H9 (cell line): ENCODE data around the gene FBXL5. TPM values are rescaled to one million over a fixed set of nuclear protein-coding genes. Genes with fewer than 3 reads are reported as not detected.
A peak's percentile ranks its signal among the peaks of the same experiment; 100 is the strongest.

ENCODE experiments used
- DNase-seq: peaks from one replicate; pipeline ENCODE4 v3.0.0-alpha.2; 2017
- H2AFZ ChIP-seq: one replicate; pipeline ENCODE4 v1.6.1; 2013; ENCODE audit warnings: mild to moderate bottlenecking, low read length, control low read depth, moderate library complexity
- H2AK5ac ChIP-seq: 2 replicates; pipeline ENCODE4 v1.6.1; 2013; ENCODE audit warnings: low read length, control low read depth, mixed read lengths; ENCODE audit not compliant: insufficient read length
- H2BK120ac ChIP-seq: one replicate; pipeline ENCODE4 v1.6.1; 2013; ENCODE audit warnings: low read depth, mild to moderate bottlenecking, low read length, control low read depth, inconsistent platforms; ENCODE audit not compliant: poor library complexity, severe bottlenecking
- H2BK12ac ChIP-seq: 2 replicates; pipeline ENCODE4 v1.6.1; 2013; ENCODE audit warnings: low read length, control low read depth, mixed read lengths, low read depth; ENCODE audit not compliant: insufficient read length
- H2BK15ac ChIP-seq: 2 replicates; pipeline ENCODE4 v1.6.1; 2013; ENCODE audit warnings: low read depth, low read length, control low read depth
- H2BK20ac ChIP-seq: one replicate; pipeline ENCODE4 v1.6.1; 2013; ENCODE audit warnings: low read depth, mild to moderate bottlenecking, low read length, control low read depth, inconsistent platforms; ENCODE audit not compliant: poor library complexity, severe bottlenecking
- H2BK5ac ChIP-seq: 2 replicates; pipeline ENCODE4 v1.6.1; 2013; ENCODE audit warnings: low read length, control low read depth, mixed read lengths; ENCODE audit not compliant: insufficient read length
- H3K14ac ChIP-seq: 2 replicates; pipeline ENCODE4 v1.6.1; 2013; ENCODE audit warnings: low read length, control low read depth; ENCODE audit not compliant: insufficient read depth
- H3K18ac ChIP-seq: 2 replicates; pipeline ENCODE4 v1.6.1; 2013; ENCODE audit warnings: low read depth, mild to moderate bottlenecking, mixed read lengths, low read length, control low read depth; ENCODE audit not compliant: insufficient read length
- H3K23ac ChIP-seq: 2 replicates; pipeline ENCODE4 v1.6.1; 2013; ENCODE audit warnings: low read length, control low read depth, mixed read lengths, low read depth; ENCODE audit not compliant: insufficient read length
- H3K23me2 ChIP-seq: 2 replicates; pipeline ENCODE4 v1.6.1; 2013; ENCODE audit warnings: low read depth, mild to moderate bottlenecking, mixed read lengths, low read length, control low read depth; ENCODE audit not compliant: insufficient read length, poor library complexity, severe bottlenecking
- H3K27ac ChIP-seq: 2 replicates; pipeline ENCODE4 v1.5.1; 2013; ENCODE audit warnings: low read length, control low read depth, mixed read lengths, low read depth; ENCODE audit not compliant: insufficient read length
- H3K27me3 ChIP-seq: 2 replicates; pipeline ENCODE4 v1.6.1; 2013; ENCODE audit warnings: low read length, control low read depth, inconsistent platforms; ENCODE audit not compliant: insufficient read depth
- H3K4ac ChIP-seq: 2 replicates; pipeline ENCODE4 v1.6.1; 2013; ENCODE audit warnings: low read depth, mild to moderate bottlenecking, control low read depth, inconsistent platforms, low read length, moderate library complexity
- H3K4me1 ChIP-seq: 2 replicates; pipeline ENCODE4 v1.6.1; 2013; ENCODE audit warnings: low read length, control low read depth, inconsistent platforms; ENCODE audit not compliant: insufficient read depth
- H3K4me2 ChIP-seq: 2 replicates; pipeline ENCODE4 v1.6.1; 2013; ENCODE audit warnings: low read length, control low read depth, mixed read lengths; ENCODE audit not compliant: insufficient read length, insufficient read depth
- H3K56ac ChIP-seq: 2 replicates; pipeline ENCODE4 v1.6.1; 2013; ENCODE audit warnings: low read depth, mild to moderate bottlenecking, mixed read lengths, low read length, control low read depth; ENCODE audit not compliant: insufficient read length
- H3K79me1 ChIP-seq: 2 replicates; pipeline ENCODE4 v1.6.1; 2013; ENCODE audit warnings: low read depth, mild to moderate bottlenecking, moderate library complexity, low read length, control low read depth, inconsistent platforms; ENCODE audit not compliant: insufficient read depth, poor library complexity, severe bottlenecking
- H3K79me2 ChIP-seq: 2 replicates; pipeline ENCODE4 v1.6.1; 2013; ENCODE audit warnings: low read length, control low read depth, inconsistent platforms; ENCODE audit not compliant: insufficient read depth
- H3K9ac ChIP-seq: 2 replicates; pipeline ENCODE4 v1.6.1; 2013; ENCODE audit warnings: low read length, control low read depth, mixed read lengths; ENCODE audit not compliant: insufficient read length; ENCODE audit errors: extremely low read depth
- H3K9me3 ChIP-seq: one replicate; pipeline ENCODE4 v1.6.1; 2013; ENCODE audit warnings: low read depth, low read length, inconsistent platforms; ENCODE audit not compliant: control insufficient read depth
- H3T11ph ChIP-seq: one replicate; pipeline ENCODE4 v1.6.1; 2013; ENCODE audit warnings: mild to moderate bottlenecking, low read length, control low read depth, inconsistent platforms
- H4K20me1 ChIP-seq: one replicate; pipeline ENCODE4 v1.6.1; 2013; ENCODE audit not compliant: control insufficient read depth, insufficient read length, insufficient read depth
- H4K5ac ChIP-seq: 2 replicates; pipeline ENCODE4 v1.6.1; 2013; ENCODE audit warnings: low read depth, mild to moderate bottlenecking, mixed read lengths, low read length, control low read depth; ENCODE audit not compliant: insufficient read length
- H4K8ac ChIP-seq: replicated peaks from 2 replicates; pipeline ENCODE4 v1.6.1; 2013; ENCODE audit warnings: low read length, control low read depth, mixed read lengths, low read depth; ENCODE audit not compliant: insufficient read length
- H4K91ac ChIP-seq: 2 replicates; pipeline ENCODE4 v1.6.1; 2013; ENCODE audit warnings: low read depth, mild to moderate bottlenecking, moderate library complexity, mixed read lengths, low read length, control low read depth; ENCODE audit not compliant: insufficient read length
- H3K27ac Mint-ChIP-seq, 3 experiments: 2 replicates in 2 of 3; 3 replicates in 1 of 3; pipeline ENCODE4 v1.8.0; 2020 to 2021; ENCODE audit warnings: mixed read lengths in 3 of 3, mild to moderate bottlenecking in 1 of 3, moderate library complexity in 1 of 3
- H3K27me3 Mint-ChIP-seq: 2 replicates; pipeline ENCODE4 v1.8.0; 2021; ENCODE audit warnings: low read depth, mild to moderate bottlenecking, moderate library complexity, mixed read lengths
- H3K36me3 Mint-ChIP-seq, 3 experiments: 2 replicates in 2 of 3; 3 replicates in 1 of 3; pipeline ENCODE4 v1.8.0; 2020 to 2021; ENCODE audit warnings: low read depth in 3 of 3, mixed read lengths in 3 of 3; ENCODE audit not compliant: insufficient read depth in 1 of 3
- H3K4me1 Mint-ChIP-seq, 2 experiments: 2 replicates each; pipeline ENCODE4 v1.8.0; 2020; ENCODE audit warnings: mixed read lengths in 2 of 2
- H3K4me3 Mint-ChIP-seq, 2 experiments: 2 replicates in 1 of 2; 3 replicates in 1 of 2; pipeline ENCODE4 v1.8.0; 2020 to 2021; ENCODE audit warnings: mild to moderate bottlenecking in 2 of 2, mixed read lengths in 2 of 2, moderate library complexity in 1 of 2
- H3K9me3 Mint-ChIP-seq, 2 experiments: 2 replicates in 1 of 2; 3 replicates in 1 of 2; pipeline ENCODE4 v1.8.0; 2020; ENCODE audit warnings: mild to moderate bottlenecking in 2 of 2, mixed read lengths in 2 of 2, moderate library complexity in 1 of 2
- WGBS: extraction: QIAGEN DNeasy Blood & Tissue Kit; methylation state at CpG from one replicate; pipeline ENCODE4 v1.1.7; 2013; ENCODE audit warnings: missing lambda C conversion rate, low lambda C conversion rate, mixed read lengths; ENCODE audit not compliant: insufficient read length; ENCODE audit errors: extremely low coverage; 5-methylcytosine and 5-hydroxymethylcytosine counted together
- total RNA-seq: library from RNA; stranded (reverse); gene quantifications from 2 replicates; pipeline ENCODE4 v1.2.1, GENCODE V29; 2021
- TF ChIP-seq, protein P1 (sequence below): fragments of 200-600 bp; sonication (generic); conservative IDR thresholded peaks from 3 replicates; pipeline ENCODE4 v1.8.0; 2021; ENCODE audit warnings: antibody characterized with exemption, mild to moderate bottlenecking

The FBXL5 gene
- total RNA-seq, 1 experiment from 2014 or later = 57.6 TPM

DNA sequence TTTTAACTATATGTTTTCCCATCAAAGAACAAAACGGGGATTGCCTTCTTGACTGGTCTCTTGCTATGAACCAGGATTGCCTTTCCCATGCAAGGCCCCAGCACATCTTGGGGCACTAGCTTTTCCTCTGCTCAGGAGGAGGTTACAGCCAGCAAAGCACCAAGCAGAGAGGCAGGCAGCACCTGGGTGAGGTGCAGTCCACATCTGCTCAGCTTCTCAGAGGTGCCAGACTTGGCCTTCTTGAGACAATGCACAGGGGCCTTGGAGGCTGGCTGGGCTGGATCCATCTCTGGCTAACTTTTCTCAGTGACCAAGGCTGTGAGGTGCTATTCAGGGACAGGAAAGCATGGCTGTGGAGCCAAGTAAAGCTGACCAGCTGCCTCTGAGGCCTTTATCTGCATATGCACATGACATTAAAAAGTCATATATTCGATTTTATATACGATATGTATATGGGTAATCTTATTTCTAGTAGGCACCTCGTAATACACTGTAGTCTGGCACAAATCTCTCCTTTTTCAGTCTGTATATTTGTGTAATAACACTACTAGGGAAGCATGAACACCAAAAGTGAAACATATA, 98.6 kb downstream of the FBXL5 start:
- WGBS = no CpG with 5 or more reads among the region's 4 CpGs
- peaks cover 8 to 14% of the 10 kb centered on the region in 2 experiments; a peak in 3 of 4 replicates for H3K4me1 Mint-ChIP-seq
- no peak overlapping the region for H2BK120ac ChIP-seq

More for the DNA sequence above, 98.6 kb downstream of the FBXL5 start:
- H2BK5ac ChIP-seq = no peak overlapping the region
- H3K4me1 ChIP-seq = peaks cover 4% of the 10 kb centered on the region; the same call in 1 of the 2 replicates
- no peaks in the 10 kb centered on the region for H3K79me2 ChIP-seq
- DNase-seq = no peak
- H3T11ph ChIP-seq = no peak overlapping the region
- no peak overlapping the region for H4K91ac ChIP-seq
- TF ChIP-seq, protein P1, sequence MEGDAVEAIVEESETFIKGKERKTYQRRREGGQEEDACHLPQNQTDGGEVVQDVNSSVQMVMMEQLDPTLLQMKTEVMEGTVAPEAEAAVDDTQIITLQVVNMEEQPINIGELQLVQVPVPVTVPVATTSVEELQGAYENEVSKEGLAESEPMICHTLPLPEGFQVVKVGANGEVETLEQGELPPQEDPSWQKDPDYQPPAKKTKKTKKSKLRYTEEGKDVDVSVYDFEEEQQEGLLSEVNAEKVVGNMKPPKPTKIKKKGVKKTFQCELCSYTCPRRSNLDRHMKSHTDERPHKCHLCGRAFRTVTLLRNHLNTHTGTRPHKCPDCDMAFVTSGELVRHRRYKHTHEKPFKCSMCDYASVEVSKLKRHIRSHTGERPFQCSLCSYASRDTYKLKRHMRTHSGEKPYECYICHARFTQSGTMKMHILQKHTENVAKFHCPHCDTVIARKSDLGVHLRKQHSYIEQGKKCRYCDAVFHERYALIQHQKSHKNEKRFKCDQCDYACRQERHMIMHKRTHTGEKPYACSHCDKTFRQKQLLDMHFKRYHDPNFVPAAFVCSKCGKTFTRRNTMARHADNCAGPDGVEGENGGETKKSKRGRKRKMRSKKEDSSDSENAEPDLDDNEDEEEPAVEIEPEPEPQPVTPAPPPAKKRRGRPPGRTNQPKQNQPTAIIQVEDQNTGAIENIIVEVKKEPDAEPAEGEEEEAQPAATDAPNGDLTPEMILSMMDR = no peak
- Mint-ChIP-seq H3K4me3 (no peak overlapping the region), H3K27me3 (no peaks in the 10 kb centered on the region), H3K27ac (no peak overlapping the region), H3K36me3 (peaks cover 0 to 12% (median 0%) of the 10 kb centered on the region in 3 experiments; a peak in 5 of 7 replicates), H3K9me3 (no peaks in the 10 kb centered on the region)
- H3K18ac ChIP-seq = no peak overlapping the region
- H3K14ac ChIP-seq = peak overlapping the region; percentile 41; the same call in 1 of the 2 replicates
- no peak overlapping the region for H2BK15ac ChIP-seq
- no peaks in the 10 kb centered on the region for H3K79me1 ChIP-seq
- no peak overlapping the region for H4K5ac ChIP-seq
- H3K23me2 ChIP-seq = no peaks in the 10 kb centered on the region
- no peaks in the 10 kb centered on the region for H3K27me3 ChIP-seq
- H3K23ac ChIP-seq = no peak overlapping the region
- H4K8ac ChIP-seq = no peak overlapping the region
- H3K4me2 ChIP-seq = no peak overlapping the region
- H3K9ac ChIP-seq = no peak overlapping the region
- H3K27ac ChIP-seq = no peak overlapping the region
- no peaks in the 10 kb centered on the region for H3K9me3 ChIP-seq
- no peak overlapping the region for H2AFZ ChIP-seq
- H2BK12ac ChIP-seq = no peak overlapping the region
- H3K56ac ChIP-seq = no peak overlapping the region
- H4K20me1 ChIP-seq = no peaks in the 10 kb centered on the region
- no peak overlapping the region for H2AK5ac ChIP-seq
- no peak overlapping the region for H2BK20ac ChIP-seq
- no peak overlapping the region for H3K4ac ChIP-seq

Other genes starting within 250 kb of the FBXL5 start
- not detected in 2 replicates for gene C1QTNF7, start 227.3 kb downstream of the FBXL5 start, total RNA-seq
- gene CC2D2A, start 185.5 kb downstream of the FBXL5 start, total RNA-seq = 10.4 and 13.5 TPM in 2 replicates
- gene FAM200B, start 26.5 kb upstream of the FBXL5 start, total RNA-seq = 19.6 and 20.3 TPM in 2 replicates
- gene BST1, start 47.7 kb upstream of the FBXL5 start, total RNA-seq = 0.48 TPM in 1 of 2 replicates, not detected in the other
- 0.07 and 0.57 TPM in 2 replicates for gene CD38, start 123.0 kb upstream of the FBXL5 start, total RNA-seq